GM21381 (cell line): ENCODE results near the gene DMAP1.
A peak's percentile ranks its signal among the peaks of the same experiment; 100 is the strongest.
"Not testable (repeated sequence)": the region's sequence is repeated elsewhere in the genome, so short reads cannot be mapped to it uniquely, and the experiment has no call there.

Experiments used
- ATAC-seq: cut with Tn5 transposase; IDR thresholded peaks from one replicate; pipeline ENCODE4 v1.9.1; 2021; ENCODE audit warnings: mild to moderate bottlenecking, moderate library complexity; ENCODE audit not compliant: unreplicated experiment

The DMAP1 gene

GRCh38 chr1:44213222-44214112 lies at the start of gene DMAP1:
TSS of gene DMAP1 (plus strand) at chr1:44213471. CDS start at chr1:44213754, 283 bp downstream.
- peak; percentile 67 for ATAC-seq

GRCh38 chr1:44168520-44169098 lies 44.7 kb upstream of the DMAP1 start:
- no peak for ATAC-seq

GRCh38 chr1:44170281-44170823 lies 42.9 kb upstream of the DMAP1 start:
- ATAC-seq = no peak

- no peak for ATAC-seq
Observed at GRCh38 chr1:44174630-44175029, 38.6 kb upstream of the DMAP1 start.

GRCh38 chr1:44200336-44200735 lies 12.9 kb upstream of the DMAP1 start:
- no peak for ATAC-seq

- not testable (repeated sequence) for ATAC-seq
Observed at GRCh38 chr1:44206545-44206944, 6.7 kb upstream of the DMAP1 start.

- no peak for ATAC-seq
Observed at GRCh38 chr1:44208226-44208625, 5.0 kb upstream of the DMAP1 start.

GRCh38 chr1:44210595-44210994 lies 2.7 kb upstream of the DMAP1 start:
- no peak for ATAC-seq

- no peak for ATAC-seq
Observed at GRCh38 chr1:44212355-44213221, 683 bp upstream of the DMAP1 start.

- no peak for ATAC-seq
Observed at GRCh38 chr1:44217809-44218410, 4.6 kb downstream of the DMAP1 start.

GRCh38 chr1:44218503-44219300 lies 5.4 kb downstream of the DMAP1 start:
- no peak for ATAC-seq

- no peak for ATAC-seq
Observed at GRCh38 chr1:44219301-44219626, 6.0 kb downstream of the DMAP1 start.

GRCh38 chr1:44220001-44220751 lies 6.9 kb downstream of the DMAP1 start:
- ATAC-seq = no peak

GRCh38 chr1:44220755-44221154 lies 7.5 kb downstream of the DMAP1 start:
- no peak for ATAC-seq

- no peak for ATAC-seq
Observed at GRCh38 chr1:44221769-44222168, 8.5 kb downstream of the DMAP1 start.

- no peak for ATAC-seq
Observed at GRCh38 chr1:44222397-44223186, 9.3 kb downstream of the DMAP1 start.

- no peak for ATAC-seq
Observed at GRCh38 chr1:44223187-44223610, 9.9 kb downstream of the DMAP1 start.

- ATAC-seq = no peak
Observed at GRCh38 chr1:44225761-44226160, 12.5 kb downstream of the DMAP1 start.
